ENCODE measurements around the gene USP19.

The USP19 gene

GRCh38 chr3:49093853-49094767 lies 26.5 kb downstream of the USP19 start, which contains the start of gene QRICH1:
Gene QRICH1, minus strand, starts transcription at chr3:49094071. Its CDS starts 17,054 bp downstream, at chr3:49077017.
- DNase-seq = peak; percentile 97
- in situ Hi-C loops (cut with HindIII; ENCODE audit: low pct_ligation_motif_present, low sequenced_read_pairs) = no loop called here
- no peaks in the 10 kb centered on the region for H3K27me3 ChIP-seq (replicated peaks)
- H3K36me3 ChIP-seq (replicated peaks) = peaks cover 24% of the 10 kb centered on the region
- peak within 1 kb of the TSS; percentile 95 for H3K4me3 ChIP-seq (ENCODE audit: low read depth, low read length)
- peak within 1 kb of the TSS; percentile 96 for H3K27ac ChIP-seq
- peak; percentile 82 for TF ChIP-seq CTCF (IDR thresholded peaks at IDR 0.05; ENCODE audit: low read depth, low read length, missing control alignments)

GRCh38 chr3:49092938-49093852 lies 27.4 kb downstream of the USP19 start:
- peaks cover 15% of the 10 kb centered on the region for H3K36me3 ChIP-seq (replicated peaks)
- H3K27ac ChIP-seq = peak overlapping the region; percentile 96
- in situ Hi-C loops (cut with HindIII; ENCODE audit: low pct_ligation_motif_present, low sequenced_read_pairs) = no loop called here
- DNase-seq = peak; percentile 90
- no peak for TF ChIP-seq CTCF (IDR thresholded peaks at IDR 0.05; ENCODE audit: low read depth, low read length, missing control alignments)
- H3K4me3 ChIP-seq (ENCODE audit: low read depth, low read length) = peak overlapping the region; percentile 95
- H3K27me3 ChIP-seq (replicated peaks) = no peaks in the 10 kb centered on the region

- no peak for DNase-seq
- Histone ChIP-seq H3K36me3 (replicated peaks) (peaks cover 8% of the 10 kb centered on the region), H3K27ac (no peak overlapping the region), H3K27me3 (replicated peaks) (no peaks in the 10 kb centered on the region), H3K4me3 (ENCODE audit: low read depth, low read length) (no peak overlapping the region)
- in situ Hi-C loops (cut with HindIII; ENCODE audit: low pct_ligation_motif_present, low sequenced_read_pairs) = no loop called here
- no peak for TF ChIP-seq CTCF (IDR thresholded peaks at IDR 0.05; ENCODE audit: low read depth, low read length, missing control alignments)
Measured at GRCh38 chr3:49081429-49081828, 39.2 kb downstream of the USP19 start.

GRCh38 chr3:49079270-49079669 lies 41.4 kb downstream of the USP19 start:
- Histone ChIP-seq H3K4me3 (ENCODE audit: low read depth, low read length) (no peak overlapping the region), H3K27me3 (replicated peaks) (no peaks in the 10 kb centered on the region), H3K36me3 (replicated peaks) (peaks cover 29% of the 10 kb centered on the region), H3K27ac (no peak overlapping the region)
- no peak for TF ChIP-seq CTCF (IDR thresholded peaks at IDR 0.05; ENCODE audit: low read depth, low read length, missing control alignments)
- no peak for DNase-seq
- in situ Hi-C loops (cut with HindIII; ENCODE audit: low pct_ligation_motif_present, low sequenced_read_pairs) = no loop called here

- DNase-seq = no peak
- Histone ChIP-seq H3K4me3 (ENCODE audit: low read depth, low read length) (no peak overlapping the region), H3K36me3 (replicated peaks) (peaks cover 52% of the 10 kb centered on the region), H3K27ac (no peak overlapping the region), H3K27me3 (replicated peaks) (no peaks in the 10 kb centered on the region)
- in situ Hi-C loops (cut with HindIII; ENCODE audit: low pct_ligation_motif_present, low sequenced_read_pairs) = no loop called here
- TF ChIP-seq CTCF (IDR thresholded peaks at IDR 0.05; ENCODE audit: low read depth, low read length, missing control alignments) = no peak
Measured at GRCh38 chr3:49076646-49077045, 44.0 kb downstream of the USP19 start.

Data from brain microvascular endothelial cell (primary cell).